Measurements from ENCODE around the gene CLCN2.

DNA sequence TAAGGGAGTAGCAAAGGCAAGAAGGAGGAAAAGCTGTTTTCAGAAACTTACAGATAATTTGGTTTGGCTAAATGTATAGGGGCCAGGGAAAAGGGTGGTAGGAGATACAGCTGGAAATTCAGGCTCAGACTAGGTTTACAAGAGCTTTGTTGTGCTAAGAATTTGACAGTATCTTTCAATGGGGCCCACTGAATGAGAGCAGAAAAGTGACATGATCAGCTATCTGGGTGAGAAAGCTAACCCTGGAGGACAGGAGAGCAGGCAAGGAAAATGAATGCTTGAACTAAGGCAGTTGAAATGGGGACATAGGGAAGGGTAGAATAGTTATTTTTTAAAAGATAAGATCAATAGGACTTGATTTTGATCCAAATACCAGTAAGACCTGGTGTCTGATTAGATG is 49.8 kb downstream of the CLCN2 start:
- TF ChIP-seq, protein P1, sequence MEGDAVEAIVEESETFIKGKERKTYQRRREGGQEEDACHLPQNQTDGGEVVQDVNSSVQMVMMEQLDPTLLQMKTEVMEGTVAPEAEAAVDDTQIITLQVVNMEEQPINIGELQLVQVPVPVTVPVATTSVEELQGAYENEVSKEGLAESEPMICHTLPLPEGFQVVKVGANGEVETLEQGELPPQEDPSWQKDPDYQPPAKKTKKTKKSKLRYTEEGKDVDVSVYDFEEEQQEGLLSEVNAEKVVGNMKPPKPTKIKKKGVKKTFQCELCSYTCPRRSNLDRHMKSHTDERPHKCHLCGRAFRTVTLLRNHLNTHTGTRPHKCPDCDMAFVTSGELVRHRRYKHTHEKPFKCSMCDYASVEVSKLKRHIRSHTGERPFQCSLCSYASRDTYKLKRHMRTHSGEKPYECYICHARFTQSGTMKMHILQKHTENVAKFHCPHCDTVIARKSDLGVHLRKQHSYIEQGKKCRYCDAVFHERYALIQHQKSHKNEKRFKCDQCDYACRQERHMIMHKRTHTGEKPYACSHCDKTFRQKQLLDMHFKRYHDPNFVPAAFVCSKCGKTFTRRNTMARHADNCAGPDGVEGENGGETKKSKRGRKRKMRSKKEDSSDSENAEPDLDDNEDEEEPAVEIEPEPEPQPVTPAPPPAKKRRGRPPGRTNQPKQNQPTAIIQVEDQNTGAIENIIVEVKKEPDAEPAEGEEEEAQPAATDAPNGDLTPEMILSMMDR (conservative IDR thresholded peaks at IDR 0.05; ENCODE audit: low read depth, low read length), result no peak
- TF ChIP-seq EZH2 (IDR thresholded peaks at IDR 0.05; ENCODE audit: low read length, unreplicated experiment), result no peak
- TF ChIP-seq EZH2phosphoT487 (IDR thresholded peaks at IDR 0.05; ENCODE audit: borderline replicate concordance, low read length), result no peak

Data from PC-3 (cell line).